Stimulated activated CD4-positive, alpha-beta T cell treated with anti-CD3 and anti-CD28 coated beads, TNF-alpha, amount 100 ng/mL, for 4 hours (primary cell): ENCODE data around the gene EFNB2.

Experiments used
- DNase-seq, 3 experiments: peaks; one replicate each; pipeline ENCODE4 v3.0.0-alpha.2; 2020; ENCODE audit warnings: low read depth in 3 of 3

EFNB2 gene, protein sequence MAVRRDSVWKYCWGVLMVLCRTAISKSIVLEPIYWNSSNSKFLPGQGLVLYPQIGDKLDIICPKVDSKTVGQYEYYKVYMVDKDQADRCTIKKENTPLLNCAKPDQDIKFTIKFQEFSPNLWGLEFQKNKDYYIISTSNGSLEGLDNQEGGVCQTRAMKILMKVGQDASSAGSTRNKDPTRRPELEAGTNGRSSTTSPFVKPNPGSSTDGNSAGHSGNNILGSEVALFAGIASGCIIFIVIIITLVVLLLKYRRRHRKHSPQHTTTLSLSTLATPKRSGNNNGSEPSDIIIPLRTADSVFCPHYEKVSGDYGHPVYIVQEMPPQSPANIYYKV

DNA sequence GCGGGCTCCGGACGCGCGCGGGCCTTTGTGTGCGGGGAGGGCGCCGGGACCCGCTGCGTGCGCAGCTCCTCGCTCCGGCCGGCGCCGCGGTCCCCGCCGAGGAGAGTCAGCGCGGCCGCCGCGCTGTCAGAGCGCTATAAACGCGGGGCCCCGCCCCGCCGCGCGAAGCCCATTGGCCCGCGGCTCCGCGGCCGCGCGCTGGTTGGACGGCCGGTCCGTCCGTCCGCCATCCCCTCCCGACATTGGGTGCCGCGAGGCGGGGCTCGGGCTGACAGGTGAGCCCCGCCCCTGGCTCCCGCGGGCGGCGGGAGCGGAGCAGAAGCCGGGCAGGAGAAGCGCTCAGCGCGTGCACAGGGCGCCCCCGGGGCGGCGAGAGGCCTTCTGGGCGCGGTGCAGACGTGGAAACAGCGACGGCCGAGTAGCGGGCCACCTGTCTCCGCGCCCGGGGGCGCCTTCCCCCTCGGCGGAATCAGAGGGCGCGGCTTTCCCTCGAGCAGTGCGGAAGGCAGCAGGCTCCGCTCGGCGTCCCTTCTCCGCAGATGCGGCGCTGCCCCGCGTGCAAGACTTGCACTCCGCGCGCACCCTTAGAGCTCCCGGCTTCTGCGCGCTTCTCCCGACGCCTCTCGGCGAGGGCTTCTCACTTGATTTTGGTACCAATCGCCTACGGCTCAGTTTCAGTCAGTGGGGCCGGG, at the start of gene EFNB2:
TSS of gene EFNB2 (minus strand) at position 111 of the 692 bp plus-strand sequence. CDS start 698 bp downstream, outside the sequence.
- peak; percentile 70 to 83 (median 80) for DNase-seq

DNA sequence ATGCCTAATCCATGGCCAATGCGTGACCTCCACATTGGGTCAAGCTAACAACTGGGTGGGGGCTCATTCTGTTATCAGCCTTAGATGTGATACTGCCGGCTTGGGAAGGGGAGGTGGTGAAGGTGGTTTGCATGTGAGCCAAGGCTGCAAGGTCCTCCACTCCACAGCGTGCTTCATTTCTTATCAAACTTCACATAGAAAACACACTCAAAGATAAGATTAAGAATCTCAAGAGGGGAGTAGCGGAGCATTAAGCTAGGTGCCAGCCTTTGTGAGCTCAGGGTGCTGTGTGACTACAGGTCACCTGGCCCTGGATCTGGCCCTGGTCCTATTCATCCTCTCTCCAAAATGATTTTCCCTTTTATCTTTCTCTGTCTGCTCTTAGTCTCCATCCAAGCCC, 45.8 kb upstream of the EFNB2 start:
- DNase-seq = no peak

DNA sequence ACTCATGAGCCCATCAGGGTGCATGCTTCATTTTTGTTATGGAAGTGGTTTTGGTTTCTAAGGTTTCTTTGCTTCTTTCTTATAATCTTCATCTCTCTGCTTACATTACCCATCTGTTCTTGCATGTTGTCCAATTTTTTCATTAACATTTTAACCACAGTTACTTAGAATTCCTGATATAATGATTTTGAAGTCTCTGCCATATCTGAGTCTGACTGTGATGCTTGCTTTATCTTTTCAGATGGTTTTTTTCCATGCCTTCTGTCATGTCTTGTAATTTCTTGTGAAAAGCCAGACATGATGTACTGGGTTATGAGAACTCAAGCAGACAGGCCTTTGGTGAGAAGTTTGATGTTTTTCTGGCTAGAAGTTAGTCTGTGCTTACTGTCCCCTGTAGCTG, 40.4 kb upstream of the EFNB2 start:
- DNase-seq = no peak

DNA sequence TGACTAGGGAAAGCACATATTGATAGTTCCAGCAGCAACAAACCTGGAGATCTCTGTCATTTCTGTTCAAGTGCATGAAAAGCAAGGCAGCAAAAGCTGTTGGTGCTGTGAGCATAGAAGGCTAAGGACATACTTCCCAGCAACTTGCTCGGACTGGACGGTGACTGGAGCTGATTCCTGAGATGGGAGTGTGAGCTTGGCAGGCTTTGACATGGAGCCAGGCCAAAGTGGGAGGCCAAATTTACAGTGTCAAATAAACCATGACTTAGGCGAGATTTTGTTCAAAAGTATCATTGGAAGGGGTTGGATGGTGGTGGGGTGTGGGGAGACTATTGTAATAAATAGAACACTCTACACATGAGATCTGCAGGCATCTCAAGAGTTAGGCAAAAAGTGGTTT, 38.4 kb upstream of the EFNB2 start:
- no peak for DNase-seq

DNA sequence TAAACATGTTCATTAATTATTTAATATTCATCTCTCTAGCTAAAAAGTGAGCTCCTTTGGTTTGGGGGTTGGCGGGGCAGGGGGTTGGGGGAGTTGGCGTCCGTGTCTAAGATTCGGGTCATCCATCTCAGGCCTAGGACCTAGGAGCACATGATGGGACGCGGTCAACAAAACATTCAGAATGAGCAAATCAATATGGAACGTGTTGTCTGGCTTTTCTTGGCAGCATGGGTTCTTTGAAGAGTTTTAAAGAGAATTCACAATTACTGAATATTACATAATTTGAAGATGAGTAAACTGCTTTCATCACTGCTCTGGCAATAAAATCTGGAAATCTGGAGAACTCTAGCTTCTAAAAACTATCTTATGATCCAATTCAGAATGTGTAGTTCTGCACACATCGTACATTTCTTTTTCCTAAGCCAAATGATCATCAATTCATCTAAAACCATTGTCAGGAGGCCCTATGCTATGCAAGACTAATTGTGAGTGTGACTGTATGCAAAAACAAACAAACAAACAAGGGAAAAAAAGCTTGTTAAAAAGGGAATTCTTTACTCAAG, 37.9 kb upstream of the EFNB2 start:
- no peak for DNase-seq

DNA sequence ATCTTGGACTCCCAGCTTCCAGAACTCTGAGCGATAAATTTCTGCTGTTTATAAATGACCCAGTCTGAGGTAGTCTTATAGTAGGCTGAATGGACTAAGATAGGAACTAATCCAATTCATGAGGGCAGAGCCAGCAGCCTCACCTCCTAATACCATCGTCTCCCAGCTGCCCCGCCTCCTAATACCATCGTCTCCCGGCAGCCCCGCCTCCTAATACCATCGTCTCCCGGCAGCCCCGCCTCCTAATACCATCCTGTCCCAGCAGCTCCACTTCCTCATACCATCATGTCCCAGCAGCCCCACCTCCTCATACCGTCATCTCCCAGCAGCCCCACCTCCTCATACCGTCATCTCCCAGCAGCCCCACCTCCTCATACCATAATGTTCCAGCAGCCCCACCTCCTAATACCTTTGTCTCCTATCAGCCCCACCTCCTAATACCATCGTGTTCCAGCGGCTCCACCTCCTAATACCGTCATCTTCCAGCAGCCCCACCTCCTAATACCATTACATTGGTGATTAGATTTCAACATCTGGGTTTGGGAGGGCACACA, 34.9 kb upstream of the EFNB2 start:
- DNase-seq = peak; percentile 29 to 62 (median 51)

DNA sequence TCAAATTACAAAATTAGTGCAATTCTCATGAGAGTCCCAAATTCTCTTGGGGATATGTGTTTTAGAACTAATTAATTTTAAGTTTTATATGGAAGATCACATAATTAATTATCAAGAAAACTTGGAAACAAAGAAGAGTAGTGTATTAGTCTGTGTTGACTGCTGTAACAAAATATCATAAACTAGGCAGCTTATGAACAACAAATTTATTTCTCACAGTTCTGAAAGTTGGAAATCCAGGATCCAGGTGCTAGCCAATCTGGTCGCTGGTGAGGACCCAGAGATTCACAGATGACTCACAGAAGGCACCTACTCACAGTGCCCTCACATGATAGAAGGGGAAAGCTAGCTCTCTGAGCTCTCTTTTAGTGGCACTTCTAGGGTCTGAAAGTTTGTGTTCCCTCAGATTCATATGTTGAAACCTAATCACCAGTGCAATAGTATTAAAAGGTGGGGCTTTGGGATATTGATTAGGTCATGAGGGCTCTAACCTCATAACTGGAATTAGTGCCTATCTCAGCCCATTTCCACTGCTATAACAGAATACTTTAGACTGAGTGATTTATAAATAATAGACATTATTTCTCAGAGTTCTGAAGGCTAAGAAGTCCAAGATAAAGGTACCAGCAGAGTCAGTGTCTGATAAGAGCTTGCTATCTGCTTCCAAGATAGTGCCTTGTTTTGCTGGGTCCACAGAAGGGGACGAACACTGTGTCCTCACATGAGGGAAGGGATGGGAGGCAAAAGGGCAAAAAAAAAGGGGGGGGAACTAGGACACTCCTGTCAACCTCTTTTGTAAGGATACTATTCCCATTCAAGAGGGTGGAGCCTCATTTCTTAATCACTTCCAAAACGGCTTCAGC, 34.0 kb upstream of the EFNB2 start:
- no peak for DNase-seq

DNA sequence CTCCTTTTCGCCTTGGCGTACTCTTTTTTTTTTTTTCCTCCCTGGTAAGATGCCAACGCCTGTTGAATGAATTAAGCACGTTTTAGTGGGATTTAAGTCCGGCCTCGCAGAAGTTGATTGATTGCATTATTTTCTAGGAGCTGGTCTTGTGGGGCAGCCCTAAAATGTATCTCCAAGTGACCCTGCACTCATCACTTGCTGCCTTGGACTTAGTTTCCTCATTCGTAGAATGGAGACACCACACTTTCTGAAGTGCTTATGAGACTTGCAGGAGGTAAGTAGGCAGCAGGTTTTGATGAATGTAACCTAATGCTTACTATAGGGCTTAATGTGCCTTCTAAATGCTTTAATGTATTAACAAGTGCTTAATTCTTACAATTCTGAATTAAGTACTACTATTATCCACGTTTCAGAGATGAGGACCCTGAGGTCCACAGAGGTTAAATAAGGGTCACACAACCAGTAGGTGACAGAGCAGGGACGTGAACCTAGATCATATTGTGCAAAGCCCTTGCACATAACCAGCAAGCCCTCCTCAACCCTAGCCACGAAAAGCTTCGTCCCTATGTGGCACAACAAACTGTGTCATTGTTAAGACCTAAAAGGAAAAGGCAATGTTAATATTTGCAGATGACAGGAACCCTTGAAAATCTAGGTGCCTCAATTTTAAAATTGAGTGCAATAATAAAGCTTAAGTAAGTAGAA, 33.0 kb upstream of the EFNB2 start:
- DNase-seq = no peak

DNA sequence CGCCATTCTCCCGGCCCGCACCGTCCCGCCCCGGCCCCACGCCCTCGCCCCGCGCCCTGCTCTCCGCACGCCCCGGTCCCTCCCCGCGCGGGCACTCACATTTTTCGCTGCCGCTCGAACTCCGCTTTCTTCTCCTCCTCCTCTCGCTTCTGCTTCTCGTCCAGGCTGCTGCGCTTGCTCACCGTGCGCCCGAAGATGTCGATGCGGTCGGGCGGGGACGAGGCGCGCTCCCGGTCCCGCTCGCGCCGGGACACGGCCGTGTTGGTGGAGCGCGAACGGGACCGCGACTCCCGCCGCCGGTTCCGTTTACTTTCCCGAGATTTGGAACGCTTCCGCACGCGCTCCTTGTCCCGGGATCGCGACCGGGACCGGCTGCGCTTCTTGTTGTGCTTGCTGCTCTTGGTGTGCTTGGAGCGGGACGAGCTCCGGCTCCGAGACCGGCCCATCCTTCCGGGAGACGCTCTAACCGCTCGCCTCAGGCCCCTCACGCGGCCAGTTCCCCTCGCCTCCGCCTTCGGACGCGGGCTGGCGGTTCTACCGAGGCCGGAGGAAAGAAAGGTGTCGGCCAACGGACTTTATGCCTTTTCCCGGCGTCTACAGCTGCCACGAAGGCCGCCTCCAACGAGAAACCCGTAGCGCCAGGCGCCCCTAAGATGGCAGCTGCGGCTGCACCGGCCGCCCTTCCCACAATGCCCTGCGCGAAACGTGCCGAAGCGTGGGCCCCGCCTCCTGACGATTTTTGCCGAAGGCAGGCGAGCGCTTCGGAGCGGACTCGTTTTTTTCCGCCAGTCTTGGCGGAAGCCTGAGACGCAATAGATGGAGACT, 32.2 kb upstream of the EFNB2 start, which contains the start of gene ARGLU1:
TSS of gene ARGLU1 (minus strand) at position 664 of the 825 bp plus-strand sequence. CDS start at position 446, 218 bp downstream.
- peak; percentile 89 to 95 (median 93) for DNase-seq

DNA sequence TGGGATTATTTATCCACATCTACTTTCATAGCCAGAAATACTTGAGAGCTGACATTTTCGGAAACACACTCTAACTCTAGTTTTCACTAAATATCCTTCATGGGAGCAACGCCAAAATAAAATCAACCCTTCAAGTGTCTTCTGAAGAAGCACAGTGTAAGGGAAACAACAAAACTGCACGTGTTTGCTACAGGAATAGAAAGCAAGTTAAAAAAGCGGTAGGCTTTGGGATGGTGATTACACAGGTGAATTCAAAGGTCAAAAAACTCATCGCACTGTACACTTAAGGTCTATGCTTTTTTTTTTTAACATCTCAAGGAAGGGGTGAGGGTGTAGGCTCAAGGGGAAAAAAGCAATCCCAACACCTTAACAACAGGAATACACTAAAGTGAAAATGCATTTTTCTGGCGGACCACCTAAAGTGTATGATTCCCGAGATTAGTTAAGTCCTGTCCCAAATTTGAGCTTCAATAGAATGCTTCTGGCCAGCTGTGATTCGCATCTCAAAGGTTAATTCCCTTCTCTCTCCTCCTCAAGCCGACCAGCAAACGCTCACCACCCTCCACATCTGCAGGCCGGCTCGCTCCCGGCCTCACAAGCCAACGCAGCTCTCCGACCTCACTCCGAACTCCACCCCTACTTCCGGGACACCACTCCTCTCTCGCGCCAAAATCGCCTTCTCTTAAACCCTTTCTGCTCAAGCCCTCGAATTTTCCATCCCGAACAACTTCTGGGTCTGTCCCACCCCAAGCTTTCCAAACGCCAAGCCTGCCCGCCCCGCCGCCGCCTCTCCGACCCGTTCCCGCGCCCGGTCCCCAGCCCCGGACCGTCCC, 31.4 kb upstream of the EFNB2 start:
- DNase-seq = peak in 1 of 3 experiments; percentile 1

DNA sequence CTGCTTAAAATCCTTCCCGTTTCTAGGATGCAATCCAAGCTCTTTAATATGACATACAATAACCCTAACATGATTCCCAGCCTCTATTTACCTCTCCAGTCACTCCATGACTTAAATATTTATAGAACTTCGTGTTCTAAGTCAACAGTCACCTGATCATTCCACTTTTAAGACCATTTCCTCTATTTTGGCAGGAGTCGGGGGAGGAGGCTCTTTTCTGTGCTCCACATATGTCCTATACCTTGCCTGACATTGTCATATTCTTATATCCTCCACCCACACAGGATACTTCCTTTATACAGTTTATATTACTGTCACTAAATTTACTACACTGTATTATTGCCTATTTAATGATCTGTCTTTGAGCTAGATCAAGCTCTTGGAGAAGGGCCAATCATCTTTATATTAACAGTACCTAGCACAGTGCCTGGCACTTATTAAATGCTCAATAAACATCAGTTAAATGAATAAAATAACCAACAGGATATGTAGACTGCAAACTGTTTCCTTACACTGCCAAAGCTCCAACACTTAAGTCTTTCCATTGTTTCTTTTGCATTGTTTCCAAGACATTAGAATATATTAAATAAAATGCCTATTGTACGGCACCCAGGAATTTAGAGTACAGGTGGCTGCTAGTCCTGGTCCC, 29.8 kb upstream of the EFNB2 start:
- DNase-seq = no peak

DNA sequence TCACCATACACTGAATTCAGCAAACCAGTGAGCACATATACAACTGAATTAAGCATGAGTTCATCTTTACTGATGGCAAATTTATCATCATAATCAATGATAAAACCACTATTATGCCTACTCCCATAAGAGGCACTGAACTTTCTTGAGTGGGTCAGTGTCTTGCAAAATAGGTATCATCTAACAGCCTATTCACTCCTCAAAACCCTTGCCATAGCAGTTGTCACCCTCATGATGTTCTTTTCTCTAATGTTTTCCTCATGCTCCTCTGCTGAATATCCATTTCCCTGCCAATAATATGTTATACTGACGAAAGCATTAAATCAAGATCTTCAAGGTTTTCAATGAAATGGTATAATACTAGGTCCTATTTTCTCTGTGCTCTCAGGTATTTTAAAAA, 26.8 kb upstream of the EFNB2 start:
- DNase-seq = no peak

DNA sequence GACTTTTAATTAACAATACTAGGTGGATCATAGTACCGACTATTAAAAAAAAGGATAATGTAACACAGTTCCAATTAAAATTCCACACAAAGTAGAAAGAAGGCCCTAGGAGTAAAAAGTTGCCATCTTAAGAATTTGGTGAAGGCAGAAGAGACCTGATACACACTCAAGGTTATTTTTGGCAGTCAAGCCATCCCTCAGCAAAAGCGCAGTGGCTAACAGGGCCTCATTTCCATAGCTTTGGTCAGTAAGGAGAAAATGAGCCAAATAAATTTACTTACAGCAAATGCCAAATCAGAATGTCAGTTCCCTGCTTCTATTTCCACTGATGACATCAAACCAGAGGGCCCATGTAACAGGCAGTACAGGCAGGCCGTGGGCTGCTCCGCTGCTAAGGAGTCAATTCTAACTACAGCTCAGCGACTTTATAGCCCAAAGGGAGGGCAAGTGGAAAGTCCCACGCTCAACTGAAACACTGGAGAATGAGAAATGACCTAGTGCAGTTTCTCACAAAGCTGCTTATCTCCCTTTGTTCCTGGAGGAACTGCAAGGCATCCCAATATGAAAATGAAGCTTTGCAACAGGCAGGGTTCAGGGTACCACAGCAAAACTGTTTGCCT, 26.2 kb upstream of the EFNB2 start:
- peak; percentile 2 to 21 (median 9) for DNase-seq

DNA sequence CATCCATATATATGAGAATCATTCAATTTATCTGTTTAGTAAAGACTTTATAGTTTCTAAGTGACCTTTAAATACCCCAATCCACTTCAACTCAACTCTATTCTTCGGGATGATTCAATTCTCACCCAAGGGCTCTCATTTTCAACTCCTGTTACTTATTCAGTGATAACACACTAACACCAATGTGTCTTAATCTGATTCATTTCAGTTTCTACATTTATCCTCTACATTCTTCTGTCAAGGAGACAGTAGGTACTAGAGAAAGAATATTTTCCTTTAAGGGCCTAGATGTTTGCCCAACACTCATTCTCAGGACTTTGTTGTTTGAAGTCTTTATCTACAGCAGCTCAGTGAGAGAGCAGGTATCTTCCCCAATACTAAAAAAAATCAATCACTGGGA, 25.4 kb upstream of the EFNB2 start:
- DNase-seq = no peak

DNA sequence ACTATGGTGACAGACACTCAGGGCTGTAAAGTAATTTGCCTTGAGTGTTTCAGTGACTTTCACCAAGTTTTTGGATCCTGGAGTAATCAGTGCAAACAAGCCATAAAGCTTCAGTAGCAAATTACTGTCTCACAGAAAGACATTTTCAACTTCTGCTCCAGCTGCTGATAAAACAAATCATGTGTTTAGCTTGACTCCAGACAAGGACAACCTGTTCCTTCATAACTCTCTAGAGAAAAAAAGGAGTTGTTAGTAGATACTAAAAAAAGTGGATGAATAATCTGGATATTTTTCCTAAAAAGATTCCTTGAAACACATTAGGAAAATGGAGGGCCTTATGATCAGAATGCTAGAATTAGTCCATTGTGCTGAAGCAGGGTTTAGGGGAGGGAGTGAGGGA, 23.1 kb upstream of the EFNB2 start:
- no peak for DNase-seq

DNA sequence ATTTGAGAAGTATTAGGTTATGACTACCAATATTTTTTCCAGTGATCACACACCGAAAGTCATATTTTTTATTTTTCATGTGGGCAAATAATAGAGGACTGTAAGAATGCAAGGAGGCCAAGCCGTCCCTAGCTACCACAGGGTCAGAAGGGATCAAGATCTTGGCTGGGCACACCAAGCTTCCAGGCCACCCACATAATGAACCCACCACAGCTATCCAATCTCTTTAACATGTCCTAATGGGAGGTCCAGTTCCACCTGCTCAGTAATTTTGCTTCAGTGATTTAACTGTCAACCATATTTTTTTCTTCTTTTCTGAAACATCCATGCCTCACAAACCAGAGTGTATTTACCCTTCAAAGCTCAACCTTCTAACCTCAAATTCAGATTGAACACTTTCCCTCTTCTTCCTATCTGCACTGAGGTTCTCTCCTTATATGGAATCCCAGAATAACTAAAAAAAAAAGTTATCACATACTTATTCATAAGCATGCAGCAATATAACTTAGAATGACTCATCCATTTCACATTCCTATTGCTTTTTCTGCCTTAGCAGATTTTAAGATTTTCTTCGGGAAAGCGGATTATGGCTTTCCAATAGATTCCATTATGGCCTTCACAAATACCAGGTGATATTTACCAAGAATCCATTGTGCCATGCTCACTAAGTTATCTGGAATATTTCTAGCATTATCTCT, 20.3 kb upstream of the EFNB2 start:
- no peak for DNase-seq

DNA sequence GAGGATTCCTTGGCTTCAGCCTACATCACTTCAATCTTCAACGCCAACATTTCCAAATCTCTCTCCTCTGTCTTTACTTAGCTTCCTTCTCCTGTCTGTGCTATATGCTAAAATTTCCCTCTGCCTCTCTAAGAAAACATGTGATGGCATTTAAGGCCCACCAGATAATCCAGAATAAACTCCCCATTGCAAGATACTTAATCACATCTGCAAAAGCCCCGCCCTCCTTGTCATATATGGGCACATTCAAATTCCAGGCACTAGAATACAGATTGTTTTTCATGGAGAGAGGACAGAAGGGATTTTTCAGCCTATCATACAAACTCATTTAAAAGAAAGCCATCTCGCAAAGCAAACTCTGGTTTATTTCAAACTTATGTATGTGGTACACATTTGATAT, 16.3 kb upstream of the EFNB2 start:
- DNase-seq = no peak

DNA sequence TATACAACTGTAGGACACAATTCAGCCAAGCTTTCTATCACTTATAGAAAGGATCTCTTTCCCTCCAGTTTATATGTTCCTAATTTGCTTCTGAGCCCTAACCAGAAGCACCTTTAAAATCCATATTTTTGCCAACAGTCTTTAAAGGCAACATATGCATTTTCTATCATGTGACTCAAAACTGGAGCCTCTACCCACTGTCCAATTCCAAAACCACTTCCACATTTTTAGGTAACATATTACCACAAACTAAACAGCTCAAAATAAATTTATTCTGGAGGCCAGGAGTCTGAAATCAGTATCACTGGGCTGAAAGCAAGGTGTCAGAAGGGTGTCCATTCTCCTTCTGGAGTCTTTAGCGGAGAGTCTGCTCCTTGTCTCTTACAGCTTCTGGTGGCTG, 15.9 kb upstream of the EFNB2 start:
- DNase-seq = no peak
